Hepatocyte (in vitro differentiated cells): ENCODE data around the gene P4HA3. TPM values are rescaled to one million over a fixed set of nuclear protein-coding genes. Genes with fewer than 3 reads are reported as not detected.
"Not testable (repeated sequence)": the region's sequence is repeated elsewhere in the genome, so short reads cannot be mapped to it uniquely, and the experiment has no call there.

Source experiments
- DNase-seq: peaks from one replicate; pipeline ENCODE4 v3.0.0-alpha.2; 2016; ENCODE audit warnings: low spot score
- H2AFZ ChIP-seq: fragments of 200-600 bp; sonication (generic); 2 replicates; pipeline ENCODE4 v1.6.0; 2016; ENCODE audit warnings: antibody characterized with exemption, mild to moderate bottlenecking
- H3K27ac ChIP-seq: fragments of 200-600 bp; sonication (generic); 2 replicates; pipeline ENCODE4 v1.5.1; 2016; ENCODE audit warnings: mild to moderate bottlenecking
- H3K27me3 ChIP-seq: fragments of 200-600 bp; sonication (generic); 2 replicates; pipeline ENCODE4 v1.6.1; 2016
- H3K36me3 ChIP-seq: fragments of 200-600 bp; sonication (generic); replicated peaks from 2 replicates; pipeline ENCODE4 v1.5.1; 2016; ENCODE audit warnings: low read depth; ENCODE audit not compliant: insufficient read depth
- H3K4me1 ChIP-seq: fragments of 200-600 bp; sonication (generic); 2 replicates; pipeline ENCODE4 v1.5.1; 2016; ENCODE audit warnings: mild to moderate bottlenecking, moderate library complexity; ENCODE audit not compliant: insufficient read depth
- H3K4me2 ChIP-seq: fragments of 200-600 bp; sonication (generic); 2 replicates; pipeline ENCODE4 v1.6.0; 2016
- H3K4me3 ChIP-seq: fragments of 200-600 bp; sonication (generic); 2 replicates; pipeline ENCODE4 v1.5.1; 2016; ENCODE audit warnings: mild to moderate bottlenecking
- H3K79me2 ChIP-seq: fragments of 200-600 bp; sonication (generic); 2 replicates; pipeline ENCODE4 v1.6.0; 2017; ENCODE audit warnings: mild to moderate bottlenecking
- H3K9me2 ChIP-seq: fragments of 200-600 bp; sonication (generic); replicated peaks from 2 replicates; pipeline ENCODE4 v1.6.0; 2017; ENCODE audit warnings: mild to moderate bottlenecking; ENCODE audit not compliant: insufficient read depth
- H3K9me3 ChIP-seq: fragments of 200-600 bp; sonication (generic); 2 replicates; pipeline ENCODE4 v1.5.1; 2016; ENCODE audit warnings: low read depth, mild to moderate bottlenecking
- H4K20me1 ChIP-seq: fragments of 200-600 bp; sonication (generic); 2 replicates; pipeline ENCODE4 v1.6.0; 2016; ENCODE audit warnings: mild to moderate bottlenecking; ENCODE audit not compliant: insufficient read depth, poor library complexity, severe bottlenecking
- EZH2 ChIP-seq: fragments of 200-600 bp; sonication (generic); IDR thresholded peaks from 2 replicates; pipeline ENCODE4 v1.6.1; 2016; ENCODE audit warnings: antibody characterized with exemption, mild to moderate bottlenecking, borderline replicate concordance
- EZH2phosphoT487 ChIP-seq: fragments of 200-600 bp; sonication (generic); IDR thresholded peaks from one replicate; pipeline ENCODE4 v1.6.1; 2018; ENCODE audit warnings: antibody characterized with exemption, mild to moderate bottlenecking, low read depth, moderate library complexity; ENCODE audit not compliant: unreplicated experiment, severe bottlenecking
- WGBS: methylation state at CpG from one replicate; pipeline ENCODE4 v1.1.6; 2016; ENCODE audit warnings: low lambda C conversion rate; ENCODE audit errors: missing lambda C conversion rate; 5-methylcytosine and 5-hydroxymethylcytosine counted together
- polyA plus RNA-seq: library from polyadenylated mRNA; unstranded; fragments of >200 nt; fragmentation: Nextera tagmentation; extraction: Ambion mirVana; gene quantifications from 2 replicates; pipeline ENCODE4 v1.2.1, GENCODE V29; 2016
- total RNA-seq: library from RNA; depleted of rRNA; stranded (reverse); fragments of >200 nt; gene quantifications from 2 replicates; pipeline ENCODE4 v1.2.3, GENCODE V29; 2014
- TF ChIP-seq, protein P1 (sequence below): fragments of 200-600 bp; sonication (generic); IDR thresholded peaks from 2 replicates; pipeline ENCODE4 v1.5.1; 2016; ENCODE audit warnings: antibody characterized with exemption, mild to moderate bottlenecking; ENCODE audit not compliant: poor library complexity

Gene P4HA3
- total and polyA plus RNA-seq, 2 experiments from 2014 or later, result 1.3 to 2.3 TPM

DNA sequence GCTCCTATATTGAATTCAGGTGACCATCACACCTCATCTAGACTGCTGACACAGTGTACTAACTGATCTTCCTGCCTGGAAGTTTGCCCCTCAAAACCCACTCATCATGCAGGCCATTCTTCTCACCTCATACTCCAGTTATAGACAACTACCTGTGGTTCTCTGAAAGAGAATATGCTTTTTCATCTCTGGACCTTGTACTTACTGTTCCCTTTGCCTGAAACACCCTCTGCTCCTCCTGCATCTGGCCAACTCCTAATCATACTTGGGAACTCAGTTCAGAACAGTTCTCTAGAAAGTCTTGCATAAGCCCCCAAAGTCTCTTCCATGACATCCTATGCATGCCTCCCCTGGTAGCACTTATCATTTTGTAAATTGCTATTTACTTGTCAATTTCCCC lies 28.2 kb upstream of the P4HA3 start:
- H3K9me2 ChIP-seq, result no peaks in the 10 kb centered on the region
- DNase-seq, result no peak

DNA sequence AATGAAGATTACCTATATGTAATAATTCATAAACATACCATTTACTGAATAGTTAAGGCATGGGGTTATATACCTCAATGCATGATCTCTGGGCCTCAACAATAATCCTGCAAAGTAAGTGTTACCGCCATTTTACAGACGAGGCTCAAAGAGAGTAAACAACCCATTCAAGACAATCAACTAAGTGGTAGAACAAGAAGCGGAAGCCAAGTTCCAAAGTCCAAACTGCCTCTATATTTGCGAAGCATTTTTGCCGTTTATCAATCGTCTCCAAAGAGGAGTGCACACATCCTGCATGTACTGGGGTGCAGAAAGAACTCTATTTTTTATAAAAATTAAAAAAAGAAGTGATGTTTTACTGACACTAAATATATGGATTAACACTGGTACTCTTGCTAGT lies 27.5 kb upstream of the P4HA3 start:
- Histone ChIP-seq H3K27me3 (no peaks in the 10 kb centered on the region), H3K36me3 (no peaks in the 10 kb centered on the region), H3K4me1 (peaks cover 4% of the 10 kb centered on the region), H2AFZ (no peak overlapping the region), H3K27ac (no peak overlapping the region), H3K4me2 (peak overlapping the region; percentile 9), H3K9me3 (no peaks in the 10 kb centered on the region), H4K20me1 (no peaks in the 10 kb centered on the region), H3K4me3 (no peak overlapping the region), H3K9me2 (no peaks in the 10 kb centered on the region), H3K79me2 (no peaks in the 10 kb centered on the region)
- no peak for TF ChIP-seq EZH2phosphoT487
- TF ChIP-seq EZH2, result no peak
- WGBS, result 61% methylated on average over 6 of the region's 6 CpGs
- peak; percentile 37 for DNase-seq

More for the DNA sequence above, 28.2 kb upstream of the P4HA3 start:
- H4K20me1 ChIP-seq, result no peaks in the 10 kb centered on the region
- no peak for TF ChIP-seq EZH2phosphoT487
- TF ChIP-seq EZH2, result no peak
- TF ChIP-seq, protein P1, sequence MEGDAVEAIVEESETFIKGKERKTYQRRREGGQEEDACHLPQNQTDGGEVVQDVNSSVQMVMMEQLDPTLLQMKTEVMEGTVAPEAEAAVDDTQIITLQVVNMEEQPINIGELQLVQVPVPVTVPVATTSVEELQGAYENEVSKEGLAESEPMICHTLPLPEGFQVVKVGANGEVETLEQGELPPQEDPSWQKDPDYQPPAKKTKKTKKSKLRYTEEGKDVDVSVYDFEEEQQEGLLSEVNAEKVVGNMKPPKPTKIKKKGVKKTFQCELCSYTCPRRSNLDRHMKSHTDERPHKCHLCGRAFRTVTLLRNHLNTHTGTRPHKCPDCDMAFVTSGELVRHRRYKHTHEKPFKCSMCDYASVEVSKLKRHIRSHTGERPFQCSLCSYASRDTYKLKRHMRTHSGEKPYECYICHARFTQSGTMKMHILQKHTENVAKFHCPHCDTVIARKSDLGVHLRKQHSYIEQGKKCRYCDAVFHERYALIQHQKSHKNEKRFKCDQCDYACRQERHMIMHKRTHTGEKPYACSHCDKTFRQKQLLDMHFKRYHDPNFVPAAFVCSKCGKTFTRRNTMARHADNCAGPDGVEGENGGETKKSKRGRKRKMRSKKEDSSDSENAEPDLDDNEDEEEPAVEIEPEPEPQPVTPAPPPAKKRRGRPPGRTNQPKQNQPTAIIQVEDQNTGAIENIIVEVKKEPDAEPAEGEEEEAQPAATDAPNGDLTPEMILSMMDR, result no peak
- no peak overlapping the region for H2AFZ ChIP-seq
- no peaks in the 10 kb centered on the region for H3K27me3 ChIP-seq
- H3K36me3 ChIP-seq, result no peaks in the 10 kb centered on the region
- H3K9me3 ChIP-seq, result no peaks in the 10 kb centered on the region
- no peak overlapping the region for H3K4me3 ChIP-seq
- H3K27ac ChIP-seq, result peak overlapping the region; percentile 31
- no peaks in the 10 kb centered on the region for H3K79me2 ChIP-seq
- H3K4me2 ChIP-seq, result peak overlapping the region; percentile 9
- H3K4me1 ChIP-seq, result peaks cover 4% of the 10 kb centered on the region

DNA sequence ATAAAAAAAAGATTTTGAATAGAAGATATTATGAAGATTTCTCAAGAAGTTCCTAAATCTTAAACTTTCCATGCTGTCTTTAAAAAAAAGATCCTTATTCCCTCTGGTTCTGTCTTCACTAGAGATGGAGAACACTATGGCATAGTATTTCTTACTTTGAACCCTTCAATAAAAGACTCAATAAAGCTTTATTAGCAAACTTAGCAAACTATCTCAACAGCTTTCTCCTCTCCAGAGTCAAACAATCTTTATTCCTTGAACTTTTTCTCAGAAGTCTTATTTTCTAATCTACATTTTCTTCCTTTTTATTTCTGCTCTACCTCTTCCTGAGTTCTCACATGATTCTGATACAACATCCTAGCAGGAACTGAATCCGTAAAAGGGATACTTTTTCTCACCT lies 21.8 kb upstream of the P4HA3 start:
- Histone ChIP-seq H4K20me1 (no peaks in the 10 kb centered on the region), H3K4me2 (no peak overlapping the region), H3K4me3 (no peak overlapping the region), H3K27ac (no peak overlapping the region), H3K9me2 (no peaks in the 10 kb centered on the region), H3K4me1 (no peaks in the 10 kb centered on the region), H2AFZ (no peak overlapping the region), H3K36me3 (no peaks in the 10 kb centered on the region), H3K27me3 (no peaks in the 10 kb centered on the region), H3K9me3 (no peaks in the 10 kb centered on the region), H3K79me2 (no peaks in the 10 kb centered on the region)
- TF ChIP-seq EZH2phosphoT487 (no peak), EZH2 (no peak)
- TF ChIP-seq, protein P1, result no peak
- 97% methylated on average over 1 of the region's 1 CpG for WGBS
- no peak for DNase-seq

DNA sequence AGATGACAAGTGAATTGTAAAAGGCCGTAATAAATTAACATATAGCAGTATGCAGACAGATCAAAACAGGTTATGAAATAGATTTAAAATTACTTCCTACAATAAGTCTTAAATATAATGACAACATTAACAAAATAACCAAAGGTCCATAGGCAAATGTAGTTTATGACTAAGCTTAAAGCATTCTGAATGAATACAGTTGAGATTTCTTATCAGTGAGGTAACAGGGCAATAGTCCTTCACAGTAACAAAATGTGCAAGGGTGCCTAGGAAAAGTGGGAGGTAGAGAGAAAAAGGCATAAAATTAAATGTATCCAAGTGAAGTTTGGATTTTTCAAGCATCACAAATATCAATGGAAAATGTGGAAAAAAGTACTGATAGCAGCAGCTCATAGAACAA lies 20.9 kb upstream of the P4HA3 start:
- 100% methylated on average over 1 of the region's 1 CpG for WGBS
- H3K27me3 ChIP-seq, result no peaks in the 10 kb centered on the region
- no peak overlapping the region for H3K27ac ChIP-seq
- no peaks in the 10 kb centered on the region for H3K36me3 ChIP-seq
- H3K4me1 ChIP-seq, result no peaks in the 10 kb centered on the region
- no peak overlapping the region for H3K4me2 ChIP-seq
- H3K79me2 ChIP-seq, result no peaks in the 10 kb centered on the region
- no peak overlapping the region for H3K4me3 ChIP-seq
- H3K9me2 ChIP-seq, result no peaks in the 10 kb centered on the region
- no peak overlapping the region for H2AFZ ChIP-seq
- TF ChIP-seq, protein P1, result no peak
- TF ChIP-seq EZH2, result no peak
- no peak for TF ChIP-seq EZH2phosphoT487
- no peaks in the 10 kb centered on the region for H4K20me1 ChIP-seq
- H3K9me3 ChIP-seq, result no peaks in the 10 kb centered on the region
- no peak for DNase-seq

DNA sequence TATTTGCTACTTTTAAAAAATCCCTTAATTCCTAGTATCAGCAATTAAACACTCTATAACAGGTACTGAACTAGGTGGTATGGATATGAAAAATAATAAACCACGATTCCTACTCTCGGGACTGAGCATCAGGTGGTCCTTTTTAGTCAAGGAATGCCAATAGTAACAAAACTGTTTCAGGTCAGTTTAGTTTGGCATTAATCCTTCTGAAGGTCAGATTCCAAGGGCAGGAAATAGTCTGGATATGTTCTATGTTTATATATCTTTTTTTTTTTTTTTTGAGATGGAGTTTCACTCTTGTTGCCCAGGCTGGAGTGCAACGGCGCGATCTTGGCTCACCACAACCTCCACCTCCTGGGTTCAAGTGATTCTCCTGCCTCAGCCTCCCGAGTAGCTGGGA lies 19.6 kb upstream of the P4HA3 start:
- H3K4me1 ChIP-seq, DNase-seq, H3K9me3 ChIP-seq, H3K79me2 ChIP-seq, H3K4me2 ChIP-seq, H3K27me3 ChIP-seq, H3K36me3 ChIP-seq, H2AFZ ChIP-seq, H3K9me2 ChIP-seq, H3K27ac ChIP-seq, H4K20me1 ChIP-seq, H3K4me3 ChIP-seq: not testable (repeated sequence)
- 96% methylated on average over 6 of the region's 6 CpGs for WGBS
